GM21737 (cell line): ENCODE measurements around the gene MAPK7.

Experiments used
- ATAC-seq: cut with Tn5 transposase; IDR thresholded peaks from one replicate; pipeline ENCODE4 v1.9.1; 2021; ENCODE audit warnings: mild to moderate bottlenecking, moderate library complexity; ENCODE audit not compliant: unreplicated experiment

Gene MAPK7

GRCh38 chr17:19392303-19392702 lies 14.0 kb downstream of the MAPK7 start:
- no peak for ATAC-seq

- no peak for ATAC-seq
These were observed 19.3 kb downstream of the MAPK7 start for GRCh38 chr17:19397556-19398041.

DNA sequence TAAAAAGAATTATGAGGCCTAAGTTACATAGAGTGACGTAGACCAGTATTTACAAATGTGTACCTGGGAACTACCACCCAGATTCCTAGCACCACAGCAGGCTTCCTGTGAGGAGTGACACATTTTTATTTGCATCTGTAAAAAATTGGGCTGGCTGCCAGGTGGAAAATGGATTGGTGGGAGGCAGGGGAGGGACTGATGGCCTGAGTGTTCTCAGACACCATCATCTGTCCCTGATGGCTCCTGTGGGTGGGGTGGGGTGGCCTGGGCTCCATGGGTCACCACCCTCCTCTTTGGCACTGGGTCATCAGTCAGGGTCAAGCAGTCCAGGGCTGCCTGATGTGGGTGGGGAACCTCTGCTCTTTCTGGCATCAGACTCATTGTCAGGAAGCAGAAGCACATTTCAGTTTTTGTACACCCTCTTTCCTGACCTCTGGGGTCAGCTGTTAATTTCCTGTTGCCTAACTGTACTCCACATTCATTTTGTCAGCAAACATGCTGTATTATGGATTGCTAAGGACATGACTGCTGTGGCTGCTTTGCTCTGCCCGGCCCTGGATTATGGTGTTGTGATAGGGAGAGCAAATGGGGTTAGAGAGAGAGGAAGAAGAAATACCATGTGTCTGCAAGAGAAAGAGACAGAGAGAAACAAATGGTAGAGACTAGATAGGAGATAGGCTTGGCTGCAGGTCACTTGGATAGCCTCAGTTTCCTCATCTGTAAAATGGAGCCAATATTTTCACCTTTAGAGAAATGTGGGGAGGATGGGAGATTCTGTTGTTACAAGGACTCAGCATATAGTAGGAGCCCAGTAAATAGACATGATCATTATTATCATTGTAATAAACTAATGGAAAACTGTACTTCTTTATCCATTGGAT lies 20.2 kb downstream of the MAPK7 start:
- no peak for ATAC-seq

DNA sequence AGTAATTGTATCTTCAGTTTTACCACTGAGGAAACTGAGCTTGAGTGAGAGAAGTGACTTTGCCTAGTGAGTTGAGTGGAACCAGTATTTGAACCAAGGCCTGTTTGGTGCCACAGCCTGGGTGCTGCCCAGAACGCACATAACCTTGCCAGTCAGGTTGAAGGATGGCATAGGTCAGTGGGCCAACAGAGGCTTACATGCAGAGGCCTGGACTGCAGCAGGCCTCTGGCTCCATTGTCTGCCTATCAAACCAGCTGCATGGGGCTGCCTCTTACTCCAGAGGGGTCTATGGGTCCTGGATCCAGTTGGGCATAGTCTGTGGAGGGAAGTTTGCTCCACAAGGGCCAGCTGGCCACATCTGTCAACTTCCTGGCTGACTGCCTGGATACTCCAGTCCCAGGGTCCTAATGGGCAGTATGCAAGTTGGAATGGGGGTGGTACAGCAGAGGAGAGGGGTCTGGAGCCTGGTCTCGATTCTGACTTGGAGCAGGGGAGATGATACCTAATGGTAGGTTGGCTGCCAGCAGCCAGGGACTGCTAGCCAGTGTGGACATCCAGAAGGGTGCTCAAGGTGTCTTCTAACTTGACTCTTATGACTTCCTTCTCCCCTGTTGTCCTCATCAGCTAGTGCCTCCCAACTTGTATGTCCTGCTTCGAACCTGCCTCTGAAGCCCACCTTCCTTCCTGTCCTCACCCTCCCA lies 21.6 kb downstream of the MAPK7 start:
- ATAC-seq: no peak

DNA sequence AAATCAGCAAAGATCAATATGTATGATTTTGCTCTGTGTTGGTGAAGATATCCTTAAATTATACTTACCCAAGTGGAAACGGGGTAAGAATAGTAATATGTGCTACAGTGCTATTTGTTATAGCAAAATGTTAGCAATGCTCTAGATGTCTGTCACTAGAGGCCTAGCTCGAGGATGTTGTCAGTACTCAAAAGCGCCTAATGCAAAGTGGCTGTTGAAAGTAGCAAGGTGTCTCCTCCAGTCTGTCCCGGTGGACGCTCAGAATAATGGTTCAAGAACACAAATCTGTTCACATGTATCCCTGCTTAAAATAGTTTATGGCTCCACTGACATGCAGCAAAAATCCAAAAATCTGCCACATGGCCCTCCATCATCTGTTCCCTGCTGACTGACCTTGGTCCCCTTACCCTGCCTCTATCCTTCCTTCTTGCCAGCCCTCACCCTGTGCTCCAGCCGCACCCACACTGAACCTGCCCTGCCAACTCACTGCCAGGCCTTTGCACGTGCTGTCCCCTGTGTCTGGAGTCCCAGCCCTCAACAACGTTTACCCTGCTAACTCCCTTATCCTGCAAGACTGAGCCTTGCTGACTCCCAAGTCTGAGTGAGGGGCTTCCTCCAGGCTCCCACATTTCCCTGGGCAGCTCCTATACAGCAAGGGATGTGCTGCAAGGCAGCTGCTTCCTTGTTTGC lies 23.2 kb downstream of the MAPK7 start:
- ATAC-seq: no peak

GRCh38 chr17:19402171-19402570 lies 23.9 kb downstream of the MAPK7 start:
- ATAC-seq: no peak

GRCh38 chr17:19403021-19403420 lies 24.7 kb downstream of the MAPK7 start:
- no peak for ATAC-seq

DNA sequence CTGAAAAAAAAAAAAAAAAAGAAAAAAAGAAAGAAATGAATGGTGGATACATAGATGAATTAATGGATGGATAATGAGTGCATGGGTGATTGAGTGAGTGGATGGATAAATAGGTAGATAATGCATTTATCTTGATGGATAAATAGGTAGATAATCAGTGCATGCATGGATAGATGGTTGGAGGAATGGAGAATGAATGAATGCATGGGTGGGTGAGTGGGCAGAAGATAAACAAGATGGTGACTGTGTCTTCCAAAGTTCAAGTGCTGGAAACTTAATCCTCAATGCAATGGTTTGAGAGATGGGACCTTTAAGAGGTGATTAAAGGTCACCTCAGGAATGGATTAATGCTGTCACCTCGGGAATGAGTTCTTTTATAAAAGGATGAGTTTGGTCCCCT lies 26.0 kb downstream of the MAPK7 start:
- ATAC-seq: no peak

DNA sequence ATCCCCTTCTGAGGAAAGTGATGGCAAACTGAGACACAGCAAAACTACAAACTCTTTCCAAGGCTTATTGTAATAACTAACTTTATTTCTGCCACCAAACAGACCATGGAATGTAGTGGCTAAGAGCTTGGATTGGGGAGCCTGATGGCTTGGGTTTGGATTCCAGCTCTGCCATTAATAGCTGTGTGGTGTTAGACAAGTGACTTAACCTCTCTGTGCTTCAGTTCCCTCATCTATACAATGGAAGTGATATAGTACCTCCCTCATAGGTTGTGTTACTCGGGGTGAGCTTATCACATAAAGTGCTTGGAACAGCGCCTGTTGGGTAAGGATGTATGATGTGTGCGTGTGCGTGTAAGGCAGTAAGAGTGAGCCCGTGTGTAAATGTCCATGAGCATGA lies 26.8 kb downstream of the MAPK7 start:
- ATAC-seq: no peak

DNA sequence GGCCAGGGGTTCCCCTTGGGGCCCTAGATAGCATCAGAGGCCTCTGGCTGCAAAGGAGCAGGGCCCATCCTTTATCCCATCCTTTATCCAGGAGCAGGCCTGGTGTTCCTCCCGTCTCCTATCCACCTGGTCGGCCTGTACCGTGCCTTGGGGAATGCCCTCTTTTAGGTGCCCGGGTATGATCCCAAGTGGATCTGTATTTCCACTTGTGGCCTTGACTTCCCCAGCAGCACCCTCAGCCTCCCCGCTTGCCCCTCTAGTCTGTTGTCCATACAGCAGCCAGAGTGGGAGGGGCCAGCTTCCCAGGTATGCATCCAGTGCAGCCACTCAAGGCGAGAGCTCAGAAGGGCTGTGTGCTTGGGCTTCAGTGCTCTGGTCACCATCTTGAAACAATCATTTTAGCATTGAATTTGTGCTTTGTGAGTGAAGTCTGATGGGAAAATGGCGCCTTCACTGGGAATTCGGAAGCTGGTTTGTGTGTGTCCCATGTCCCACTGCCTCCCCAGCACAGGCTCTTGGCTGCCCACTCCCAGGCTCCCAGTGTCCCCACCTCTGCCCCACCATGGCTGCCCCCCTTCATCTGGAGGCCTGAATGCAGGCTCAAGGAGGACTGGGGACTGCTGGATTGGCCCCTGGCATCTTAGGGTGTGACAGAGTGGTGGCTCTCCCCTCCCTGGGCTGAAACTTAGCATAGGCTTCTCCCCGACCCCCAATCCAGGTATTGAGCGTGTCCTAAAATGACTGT lies 29.5 kb downstream of the MAPK7 start:
- ATAC-seq: no peak

DNA sequence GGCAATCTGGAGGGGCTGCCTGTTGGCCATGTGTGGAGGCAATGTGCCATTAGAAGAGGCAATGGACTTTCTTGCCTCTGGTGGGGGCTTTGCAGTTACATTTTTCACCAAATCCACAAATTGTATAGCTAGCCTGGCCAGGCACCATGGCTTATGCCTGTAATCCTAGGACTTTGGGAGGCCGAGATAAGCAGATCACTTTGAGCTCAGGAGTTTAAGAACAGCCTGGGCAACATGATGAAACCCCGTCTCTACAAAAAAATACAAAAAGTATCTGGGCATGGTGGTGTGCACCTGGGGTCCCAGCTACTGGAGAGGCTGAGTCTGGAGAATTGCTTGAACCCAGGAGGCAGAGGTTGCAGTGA lies 30.0 kb downstream of the MAPK7 start:
- ATAC-seq: no peak

DNA sequence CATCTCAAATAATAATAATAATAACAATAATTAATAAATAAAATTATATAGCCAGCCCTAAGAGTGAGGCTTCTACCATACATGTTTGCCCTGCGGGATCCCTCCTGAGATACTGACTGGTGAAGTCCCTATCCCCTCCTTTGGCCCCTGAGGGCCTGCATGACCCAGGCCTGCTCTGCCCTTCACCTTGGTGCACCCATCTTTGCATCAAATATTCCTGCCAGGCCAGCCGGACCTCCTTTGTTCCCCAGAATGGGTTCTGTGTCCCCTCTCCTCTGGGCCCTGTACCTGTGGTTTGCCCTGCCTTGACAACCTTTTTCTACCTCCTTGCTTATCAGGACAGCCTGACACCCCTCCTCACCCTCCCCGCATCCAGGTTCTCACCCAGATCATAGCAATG lies 30.8 kb downstream of the MAPK7 start:
- no peak for ATAC-seq

- no peak for ATAC-seq
These were observed 31.2 kb downstream of the MAPK7 start for GRCh38 chr17:19409509-19409908.

DNA sequence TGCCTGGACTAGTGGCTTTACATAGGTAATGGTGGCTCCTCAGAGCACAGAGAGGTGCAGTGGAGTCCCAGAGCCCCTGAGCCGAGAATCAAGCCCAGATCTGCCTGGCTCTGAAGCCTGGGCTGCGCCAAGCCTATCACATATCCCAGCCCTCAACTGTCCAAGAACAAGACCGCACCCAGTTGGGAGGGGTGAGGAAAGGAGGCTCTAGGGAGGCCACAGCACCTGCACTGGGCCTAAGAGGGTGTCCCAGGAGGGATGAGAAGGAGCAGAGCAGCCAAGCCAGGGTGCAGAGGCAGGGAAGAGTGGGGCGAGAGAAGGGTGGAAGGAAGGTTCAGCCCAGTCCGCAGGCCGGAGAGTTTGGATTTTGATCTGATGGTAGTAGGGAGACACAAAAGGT lies 31.8 kb downstream of the MAPK7 start:
- ATAC-seq: no peak

- no peak for ATAC-seq
These were observed 32.8 kb downstream of the MAPK7 start, which contains the start of gene RNF112 for GRCh38 chr17:19410875-19411620. RNF112 (plus strand) TSS chr17:19411232; CDS start chr17:19411409, 177 bp downstream.

GRCh38 chr17:19411631-19412030 lies 33.3 kb downstream of the MAPK7 start:
- ATAC-seq: no peak

DNA sequence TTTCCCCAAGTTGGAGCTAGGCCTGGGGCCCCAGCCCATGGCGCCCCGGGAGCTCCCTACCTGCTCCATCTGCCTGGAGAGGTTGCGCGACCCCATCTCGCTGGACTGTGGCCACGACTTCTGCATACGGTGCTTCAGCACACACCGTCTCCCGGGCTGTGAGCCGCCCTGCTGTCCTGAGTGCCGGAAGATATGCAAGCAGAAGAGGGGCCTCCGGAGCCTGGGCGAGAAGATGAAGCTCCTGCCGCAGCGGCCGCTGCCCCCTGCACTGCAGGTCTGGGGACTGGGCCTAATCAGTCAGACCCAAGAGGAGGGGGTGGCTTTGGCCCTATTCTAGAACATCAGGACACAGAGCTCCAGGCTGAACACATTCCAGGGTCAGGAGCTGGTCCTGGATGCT lies 34.2 kb downstream of the MAPK7 start:
- no peak for ATAC-seq

DNA sequence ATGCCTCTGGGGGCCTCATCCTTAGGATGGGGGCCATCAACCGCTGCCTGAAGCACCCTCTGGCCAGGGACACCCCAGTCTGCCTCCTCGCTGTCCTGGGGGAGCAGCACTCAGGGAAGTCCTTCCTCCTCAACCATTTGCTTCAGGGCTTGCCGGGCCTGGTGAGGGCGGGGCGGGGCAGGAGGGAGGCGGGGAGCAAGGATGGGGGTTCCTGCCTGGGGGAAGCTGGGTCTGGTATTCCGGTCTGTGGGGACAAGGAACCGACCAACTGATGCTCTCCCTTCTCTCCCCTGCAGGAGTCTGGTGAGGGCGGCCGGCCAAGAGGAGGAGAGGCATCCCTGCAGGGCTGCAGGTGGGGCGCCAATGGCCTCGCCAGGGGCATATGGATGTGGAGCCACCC lies 34.7 kb downstream of the MAPK7 start:
- ATAC-seq: no peak

- ATAC-seq: no peak
These were observed 35.5 kb downstream of the MAPK7 start for GRCh38 chr17:19413761-19414160.
